ENCODE measurements around the gene ARHGAP20. TPM values are rescaled to one million over a fixed set of nuclear protein-coding genes. Genes with fewer than 3 reads are reported as not detected.

Gene ARHGAP20
- total and polyA plus RNA-seq, 2 of the 8 experiments (the other 6 are each of a cell fraction or from before 2014, with no cell fraction given): 0.05 to 0.28 TPM

- Histone ChIP-seq H3K4me1 (replicated peaks in 1 of 4; ENCODE audit: control insufficient read depth in 3 of 4, insufficient read depth in 4 of 4, low read length in 3 of 4) (peaks cover 0 to 7% (median 2%) of the 10 kb centered on the region in 4 experiments; a peak in 1 of 7 replicates), H3K79me2 (ENCODE audit: control insufficient read depth in 1 of 2, insufficient read depth in 2 of 2, low read length in 2 of 2) (no peaks in the 10 kb centered on the region), H3K14ac (ENCODE audit: insufficient read length) (no peak overlapping the region), H2AK5ac (ENCODE audit: low read depth, low read length) (no peak overlapping the region), H3K4ac (replicated peaks; ENCODE audit: insufficient read length, low read depth, low read length) (no peak overlapping the region), H2BK5ac (ENCODE audit: low read depth, low read length) (no peak overlapping the region), H3K18ac (ENCODE audit: extremely low read depth, low read length) (no peak overlapping the region), H4K91ac (replicated peaks; ENCODE audit: insufficient read length, low read length) (no peak overlapping the region), H2BK20ac (ENCODE audit: low read length) (no peak overlapping the region), H3K9ac (replicated peaks in 1 of 4; ENCODE audit: extremely low read depth in 1 of 4, low read depth in 3 of 4, low read length in 3 of 4) (no peak overlapping the region), H4K20me1 (replicated peaks in 1 of 2; ENCODE audit: control insufficient read depth in 1 of 2, insufficient read depth in 2 of 2, low read length in 2 of 2) (no peaks in the 10 kb centered on the region), H4K8ac (ENCODE audit: extremely low read depth, insufficient read depth, low read length) (no peak overlapping the region), H3K56ac (replicated peaks; ENCODE audit: insufficient read length, low read depth, low read length) (no peak overlapping the region), H3K27ac (ENCODE audit: low read depth, low read length) (no peak overlapping the region), H2BK15ac (ENCODE audit: low read length) (no peak overlapping the region), H3K36me3 (ENCODE audit: control insufficient read depth in 2 of 4, insufficient read depth in 4 of 4, low read length in 3 of 4) (no peaks in the 10 kb centered on the region), H4K5ac (ENCODE audit: insufficient read length, low read depth, low read length) (no peak overlapping the region), H2BK12ac (ENCODE audit: low read depth, low read length) (no peak overlapping the region), H3K4me2 (ENCODE audit: insufficient read depth in 1 of 2, low read depth in 2 of 2, low read length in 2 of 2) (no peak overlapping the region), H3K27me3 (replicated peaks in 1 of 4; ENCODE audit: control insufficient read depth in 3 of 4, extremely low read depth in 1 of 4, insufficient read depth in 3 of 4, low read length in 3 of 4) (peaks cover 0 to 1% (median 0%) of the 10 kb centered on the region in 4 experiments; a peak in 1 of 7 replicates), H3K23ac (ENCODE audit: insufficient read length) (no peak overlapping the region), H3K79me1 (ENCODE audit: low read depth, low read length) (no peaks in the 10 kb centered on the region), H2AFZ (ENCODE audit: low read length) (no peak overlapping the region), H2BK120ac (replicated peaks; ENCODE audit: low read depth, low read length) (no peak overlapping the region), H3K9me3 (ENCODE audit: insufficient read depth in 2 of 2, low read depth in 1 of 2, low read length in 1 of 2) (no peaks in the 10 kb centered on the region), H3K23me2 (ENCODE audit: low read depth, low read length) (no peaks in the 10 kb centered on the region), H3K4me3 (ENCODE audit: extremely low read depth in 1 of 4, insufficient read depth in 2 of 4, low read depth in 3 of 4, low read length in 4 of 4) (no peak overlapping the region)
- 92% methylated on average over 1 of the region's 1 CpG; no CpG with 5 or more reads in 1 of the 2 experiments for WGBS, 2 experiments (ENCODE audit: extremely low coverage in 1 of 2, insufficient coverage in 1 of 2, insufficient read length in 1 of 2, insufficient replicate concordance in 2 of 2, low coverage in 1 of 2, low lambda C conversion rate in 2 of 2, missing lambda C conversion rate in 1 of 2)
- DNase-seq (ENCODE audit: low read depth in 1 of 2, low spot score in 2 of 2): no peak
- no peak for FAIRE-seq
- ChIA-PET CTCF (ENCODE audit: partially characterized antibody) (no interaction called here), POLR2A (ENCODE audit: partially characterized antibody) (no interaction called here)
- TF ChIP-seq POLR2A (IDR thresholded peaks at IDR 0.05; ENCODE audit: control extremely low read depth in 1 of 2, low read depth in 2 of 2, low read length in 2 of 2) (no peak), CBX5 (IDR thresholded peaks at IDR 0.05; ENCODE audit: low read depth, low read length) (no peak), BACH1 (IDR thresholded peaks at IDR 0.05; ENCODE audit: low read length) (no peak)
Measured at GRCh38 chr11:110761991-110762390, 49.8 kb upstream of the ARHGAP20 start.

Data from H1 (cell line).